HEK293T (cell line): ENCODE data around the gene CLEC4F.

Experiments used
- BHLHE40 ChIP-seq: fragments of 450-650 bp; IDR thresholded peaks from 2 replicates; pipeline ENCODE4 v1.6.1; 2016; ENCODE audit warnings: mild to moderate bottlenecking, moderate library complexity, borderline replicate concordance
- ELF4 ChIP-seq: fragments of 450-650 bp; IDR thresholded peaks from 2 replicates; pipeline ENCODE4 v1.6.1; 2017; ENCODE audit warnings: antibody characterized with exemption
- FOXM1 ChIP-seq: fragments of 450-650 bp; IDR thresholded peaks from 2 replicates; pipeline ENCODE4 v1.6.1; 2017; ENCODE audit warnings: mild to moderate bottlenecking, borderline replicate concordance
- HDGF ChIP-seq: fragments of 450-650 bp; IDR thresholded peaks from 2 replicates; pipeline ENCODE4 v1.6.1; 2017; ENCODE audit warnings: antibody characterized with exemption, borderline replicate concordance
- L3MBTL2 ChIP-seq: fragments of 450-650 bp; conservative IDR thresholded peaks from 2 replicates; pipeline ENCODE4 v1.6.1; 2016; ENCODE audit warnings: mild to moderate bottlenecking
- LEF1 ChIP-seq: fragments of 450-650 bp; IDR thresholded peaks from 2 replicates; pipeline ENCODE4 v1.6.1; 2017; ENCODE audit warnings: mild to moderate bottlenecking, borderline replicate concordance
- SP1 ChIP-seq: fragments of 450-650 bp; IDR thresholded peaks from 2 replicates; pipeline ENCODE4 v1.6.1; 2017
- SUZ12 ChIP-seq: fragments of 450-650 bp; IDR thresholded peaks from 2 replicates; pipeline ENCODE4 v1.6.1; 2016; ENCODE audit warnings: mild to moderate bottlenecking
- TARDBP ChIP-seq: fragments of 450-650 bp; IDR thresholded peaks from 2 replicates; pipeline ENCODE4 v1.6.1; 2016
- TF ChIP-seq, protein P1 (sequence below): fragments of 450-650 bp; IDR thresholded peaks from 2 replicates; pipeline ENCODE4 v1.6.1; 2016

DNA sequence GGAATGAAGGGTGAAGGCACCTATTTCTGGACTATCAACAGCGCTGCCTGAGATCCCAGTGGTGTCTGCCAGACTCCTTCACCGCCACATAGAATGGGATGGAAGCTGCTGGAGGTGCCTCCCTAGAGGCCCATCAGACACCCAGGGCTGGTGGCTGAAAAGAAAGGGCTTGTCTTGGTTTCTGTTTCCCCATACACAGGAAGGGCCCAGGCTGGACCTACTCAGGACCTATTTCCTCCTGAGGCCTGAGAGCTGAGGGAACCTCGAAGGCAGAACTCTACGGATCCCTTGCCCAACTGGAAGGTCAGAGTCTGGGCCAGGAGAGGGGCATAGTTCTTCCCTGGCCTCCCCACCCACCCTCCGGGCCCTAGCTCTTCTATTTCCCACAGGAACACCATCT, 2.9 kb upstream of the CLEC4F start:
- TF ChIP-seq LEF1 (no peak), SP1 (no peak), SUZ12 (no peak), HDGF (no peak), BHLHE40 (no peak), ELF4 (no peak), L3MBTL2 (no peak), TARDBP (no peak), FOXM1 (no peak)
- TF ChIP-seq, protein P1, sequence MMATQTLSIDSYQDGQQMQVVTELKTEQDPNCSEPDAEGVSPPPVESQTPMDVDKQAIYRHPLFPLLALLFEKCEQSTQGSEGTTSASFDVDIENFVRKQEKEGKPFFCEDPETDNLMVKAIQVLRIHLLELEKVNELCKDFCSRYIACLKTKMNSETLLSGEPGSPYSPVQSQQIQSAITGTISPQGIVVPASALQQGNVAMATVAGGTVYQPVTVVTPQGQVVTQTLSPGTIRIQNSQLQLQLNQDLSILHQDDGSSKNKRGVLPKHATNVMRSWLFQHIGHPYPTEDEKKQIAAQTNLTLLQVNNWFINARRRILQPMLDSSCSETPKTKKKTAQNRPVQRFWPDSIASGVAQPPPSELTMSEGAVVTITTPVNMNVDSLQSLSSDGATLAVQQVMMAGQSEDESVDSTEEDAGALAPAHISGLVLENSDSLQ: no peak
